RWPE2 (cell line): ENCODE results near the gene WFDC10B.
"Not testable (repeated sequence)": the region's sequence is repeated elsewhere in the genome, so short reads cannot be mapped to it uniquely, and the experiment has no call there.

Source experiments
- ATAC-seq: fragments of 200-7000 bp; cut with Tn5 transposase; 3 replicates; pipeline ENCODE4 v1.9.1; 2021; ENCODE audit warnings: low read depth
- DNase-seq: peaks from one replicate; pipeline ENCODE4 v3.0.0-alpha.2; 2020; ENCODE audit warnings: low spot score
- H3K27ac ChIP-seq: fragments of 450-650 bp; 2 replicates; pipeline ENCODE4 v1.5.1; 2017; ENCODE audit warnings: mild to moderate bottlenecking; ENCODE audit not compliant: poor library complexity, severe bottlenecking
- H3K27me3 ChIP-seq: fragments of 250-450 bp; sonication (Bioruptor Pico); 2 replicates; pipeline ENCODE4 v1.5.1; 2021; ENCODE audit warnings: mild to moderate bottlenecking, moderate library complexity; ENCODE audit not compliant: insufficient read depth, poor library complexity, severe bottlenecking
- H3K36me3 ChIP-seq: fragments of 250-450 bp; sonication (Bioruptor Pico); 2 replicates; pipeline ENCODE4 v1.5.1; 2020; ENCODE audit warnings: low read depth, mild to moderate bottlenecking, moderate library complexity
- H3K4me1 ChIP-seq: fragments of 250-450 bp; sonication (Bioruptor Pico); 2 replicates; pipeline ENCODE4 v1.5.1; 2021; ENCODE audit warnings: mild to moderate bottlenecking, moderate library complexity; ENCODE audit not compliant: insufficient read depth, poor library complexity, severe bottlenecking
- H3K4me3 ChIP-seq: fragments of 250-450 bp; sonication (Bioruptor Pico); 2 replicates; pipeline ENCODE4 v1.5.1; 2021; ENCODE audit warnings: mild to moderate bottlenecking, moderate library complexity; ENCODE audit not compliant: severe bottlenecking
- H3K9me3 ChIP-seq: fragments of 250-450 bp; sonication (Bioruptor Pico); 2 replicates; pipeline ENCODE4 v1.5.1; 2021; ENCODE audit warnings: mild to moderate bottlenecking, moderate library complexity; ENCODE audit not compliant: severe bottlenecking
- CTCF ChIP-seq: fragments of 450-650 bp; IDR thresholded peaks from one replicate; pipeline ENCODE4 v1.5.1; 2017; ENCODE audit warnings: mild to moderate bottlenecking, moderate library complexity; ENCODE audit not compliant: poor library complexity, severe bottlenecking

WFDC10B gene

GRCh38 chr20:45685896-45686295, 18.9 kb downstream of the WFDC10B start:
- Histone ChIP-seq H3K27ac (no peak overlapping the region), H3K9me3 (no peaks in the 10 kb centered on the region), H3K27me3 (peaks cover 10% of the 10 kb centered on the region), H3K4me1 (no peaks in the 10 kb centered on the region), H3K36me3 (no peaks in the 10 kb centered on the region), H3K4me3 (no peak overlapping the region)
- no peak for DNase-seq
- TF ChIP-seq CTCF, result peak; percentile 22
- peak; percentile 75 for ATAC-seq

GRCh38 chr20:45679650-45680049, 25.2 kb downstream of the WFDC10B start:
- Histone ChIP-seq H3K4me3 (no peak overlapping the region), H3K27ac (no peak overlapping the region), H3K9me3 (peaks cover 8% of the 10 kb centered on the region), H3K36me3 (no peaks in the 10 kb centered on the region), H3K4me1 (no peaks in the 10 kb centered on the region), H3K27me3 (peaks cover 17% of the 10 kb centered on the region)
- TF ChIP-seq CTCF, result no peak
- ATAC-seq (no peak), DNase-seq (no peak)

DNA sequence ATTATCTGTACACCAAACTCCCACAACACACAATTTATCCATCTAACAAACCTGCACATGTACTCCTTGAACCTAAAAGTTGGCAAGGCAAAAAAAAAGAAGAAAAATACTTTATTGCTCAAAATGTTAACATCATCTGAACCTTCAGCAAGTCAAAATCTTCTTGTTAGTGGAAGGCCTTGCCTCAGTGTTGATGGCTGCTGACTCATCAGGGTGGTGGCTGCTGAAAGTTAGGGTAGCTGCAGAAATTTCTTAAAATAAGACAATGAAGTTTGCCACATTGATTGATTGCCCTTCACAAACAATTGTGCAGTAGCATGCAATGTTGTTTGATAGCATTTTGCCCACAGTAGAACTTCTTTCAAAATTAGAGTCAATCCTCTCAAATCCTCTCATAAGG, 32.1 kb downstream of the WFDC10B start:
- no peak overlapping the region for H3K27ac ChIP-seq
- ATAC-seq, result no peak
- H3K36me3 ChIP-seq, result no peaks in the 10 kb centered on the region

DNA sequence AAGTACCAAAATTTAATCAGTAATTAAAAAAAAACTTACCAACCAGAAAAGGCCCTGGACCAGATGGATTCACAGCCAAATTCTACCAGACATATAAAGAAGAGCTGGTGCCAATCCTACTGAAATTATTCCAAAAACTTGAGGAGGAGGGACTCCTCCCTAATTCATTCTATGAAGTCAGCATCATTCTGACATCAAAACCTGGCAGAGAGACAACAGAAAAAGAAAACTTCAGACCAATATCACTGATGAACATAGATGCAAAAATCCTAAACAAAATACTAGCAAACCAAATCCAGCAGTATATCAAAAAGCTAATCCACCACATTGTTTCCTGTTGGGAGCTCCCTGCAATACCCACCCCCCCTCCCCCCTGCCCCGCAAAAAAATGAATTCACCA, 34.7 kb downstream of the WFDC10B start, which contains the start of gene WFDC11:
WFDC11 (minus strand) TSS at position 101 of the 400 bp plus-strand sequence. CDS start 19,639 bp downstream, outside the sequence.
- ATAC-seq (no peak), DNase-seq (no peak)
- Histone ChIP-seq H3K36me3 (no peaks in the 10 kb centered on the region), H3K4me1 (no peaks in the 10 kb centered on the region), H3K4me3 (no peak within 1 kb of the TSS), H3K27me3 (peaks cover 40% of the 10 kb centered on the region), H3K27ac (no peak within 1 kb of the TSS), H3K9me3 (no peaks in the 10 kb centered on the region)
- no peak for TF ChIP-seq CTCF

More for the DNA sequence above, 32.1 kb downstream of the WFDC10B start:
- TF ChIP-seq CTCF, result no peak
- DNase-seq, result no peak
- H3K27me3 ChIP-seq, result peaks cover 46% of the 10 kb centered on the region
- H3K9me3 ChIP-seq, result no peaks in the 10 kb centered on the region
- H3K4me1 ChIP-seq, result no peaks in the 10 kb centered on the region
- no peak overlapping the region for H3K4me3 ChIP-seq

DNA sequence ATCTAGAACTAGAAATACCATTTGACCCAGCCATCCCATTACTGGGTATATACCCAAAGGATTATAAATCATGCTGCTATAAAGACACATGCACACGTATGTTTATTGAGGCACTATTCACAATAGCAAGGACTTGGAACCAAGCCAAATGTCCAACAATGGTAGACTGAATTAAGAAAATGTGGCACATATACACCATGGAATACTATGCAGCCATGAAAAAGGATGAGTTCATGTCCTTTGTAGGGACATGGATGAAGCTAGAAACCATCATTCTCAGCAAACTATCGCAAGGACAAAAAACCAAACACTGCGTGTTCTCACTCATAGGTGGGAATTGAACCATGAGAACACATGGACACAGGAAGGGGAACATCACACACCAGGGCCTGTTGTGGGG, 47.8 kb downstream of the WFDC10B start:
- not testable (repeated sequence) for H3K9me3 ChIP-seq, H3K4me3 ChIP-seq, H3K27ac ChIP-seq, H3K36me3 ChIP-seq, ATAC-seq, H3K27me3 ChIP-seq, H3K4me1 ChIP-seq, DNase-seq

DNA sequence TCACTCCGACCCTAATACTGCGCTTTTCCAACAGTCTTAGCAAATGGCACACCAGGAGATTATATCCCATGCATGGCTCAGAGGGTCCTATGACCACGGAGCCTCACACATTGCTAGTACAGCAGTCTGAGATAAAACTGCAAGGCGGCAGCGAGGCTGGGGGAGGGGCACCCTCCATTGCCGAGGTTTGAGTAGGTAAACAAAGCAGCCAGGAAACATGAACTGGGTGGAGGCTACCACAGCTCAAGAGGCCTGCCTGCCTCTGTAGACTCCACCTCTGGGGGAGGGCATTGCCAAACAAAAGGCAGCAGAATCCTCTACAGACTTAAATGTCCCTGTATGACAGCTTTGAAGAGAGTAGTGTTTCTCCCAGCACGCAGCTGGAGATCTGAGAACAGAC, 53.1 kb downstream of the WFDC10B start:
- H3K27me3 ChIP-seq, H3K9me3 ChIP-seq, DNase-seq, ATAC-seq, H3K4me3 ChIP-seq, H3K27ac ChIP-seq, H3K36me3 ChIP-seq, H3K4me1 ChIP-seq: not testable (repeated sequence)
